Loucy (cell line): ENCODE data around the gene GPR153.

Experiments
- CTCF ChIP-seq: fragments of 200-600 bp; sonication (generic); conservative IDR thresholded peaks from 2 replicates; pipeline ENCODE4 v1.5.1; 2014; ENCODE audit warnings: mild to moderate bottlenecking, antibody characterized with exemption, low read length
- EZH2phosphoT487 ChIP-seq: fragments of 200-600 bp; IDR thresholded peaks from 2 replicates; pipeline ENCODE4 v1.6.1; 2018; ENCODE audit warnings: antibody characterized with exemption, mild to moderate bottlenecking, moderate library complexity, borderline replicate concordance

GRCh38 chr1:6269296-6269695 is 8.4 kb upstream of the GPR153 start:
- TF ChIP-seq CTCF: no peak
- TF ChIP-seq EZH2phosphoT487: no peak
